ENCODE results near the gene KRTAP10-3.
"Not testable (repeated sequence)": the region's sequence is repeated elsewhere in the genome, so short reads cannot be mapped to it uniquely, and the experiment has no call there.

KRTAP10-3 gene

DNA sequence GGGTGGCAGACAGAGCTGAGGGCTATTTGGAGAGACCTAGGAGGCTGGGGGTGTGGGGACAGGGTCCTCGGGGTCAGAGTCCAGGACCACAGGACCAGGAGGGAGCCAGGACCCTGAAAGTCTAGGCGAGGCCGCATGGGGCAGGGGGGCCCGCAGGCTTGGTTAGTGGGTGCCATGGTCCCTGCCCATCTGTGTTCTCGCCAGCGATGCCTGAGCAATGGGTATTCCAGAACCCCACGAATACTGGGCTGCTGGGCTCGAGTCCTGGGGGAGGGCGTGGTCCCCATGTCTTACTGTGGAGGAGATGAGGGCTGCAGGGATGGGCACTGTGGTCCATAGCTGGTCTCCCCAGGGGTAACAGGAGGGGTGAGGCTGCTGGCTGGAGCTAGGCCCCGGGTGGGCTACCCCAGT is 31.7 kb upstream of the KRTAP10-3 start:
- no peak for DNase-seq (ENCODE audit: low spot score)

- no peak for DNase-seq (ENCODE audit: low spot score)
These were observed 31.2 kb upstream of the KRTAP10-3 start for GRCh38 chr21:44589586-44590305.

GRCh38 chr21:44589094-44589493 is 30.5 kb upstream of the KRTAP10-3 start:
- DNase-seq (ENCODE audit: low spot score) = no peak

DNA sequence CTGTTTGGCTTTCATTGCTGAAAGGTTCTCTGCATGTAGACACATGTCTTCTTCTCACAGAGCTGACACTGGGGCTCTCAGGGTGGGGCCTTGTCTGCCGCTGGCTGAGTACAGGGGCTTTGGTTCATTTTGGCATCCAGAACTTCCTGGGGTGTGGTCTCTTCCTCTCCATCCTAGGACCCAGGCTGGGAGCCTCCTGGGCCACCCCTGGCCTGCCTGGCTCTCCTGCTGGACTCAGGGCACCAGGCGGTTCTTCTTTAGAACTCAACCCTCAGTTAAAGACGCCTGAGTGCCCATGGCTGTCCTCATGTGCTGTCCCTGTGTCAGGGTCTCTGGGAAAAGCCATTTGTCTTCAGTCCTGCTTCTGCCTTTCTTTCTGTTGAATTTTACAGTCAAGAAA is 27.3 kb upstream of the KRTAP10-3 start:
- DNase-seq (ENCODE audit: low spot score) = no peak

- DNase-seq (ENCODE audit: low spot score) = no peak
These were observed 25.2 kb upstream of the KRTAP10-3 start for GRCh38 chr21:44583800-44584147.

GRCh38 chr21:44583089-44583799 is 24.6 kb upstream of the KRTAP10-3 start:
- no peak for DNase-seq (ENCODE audit: low spot score)

DNA sequence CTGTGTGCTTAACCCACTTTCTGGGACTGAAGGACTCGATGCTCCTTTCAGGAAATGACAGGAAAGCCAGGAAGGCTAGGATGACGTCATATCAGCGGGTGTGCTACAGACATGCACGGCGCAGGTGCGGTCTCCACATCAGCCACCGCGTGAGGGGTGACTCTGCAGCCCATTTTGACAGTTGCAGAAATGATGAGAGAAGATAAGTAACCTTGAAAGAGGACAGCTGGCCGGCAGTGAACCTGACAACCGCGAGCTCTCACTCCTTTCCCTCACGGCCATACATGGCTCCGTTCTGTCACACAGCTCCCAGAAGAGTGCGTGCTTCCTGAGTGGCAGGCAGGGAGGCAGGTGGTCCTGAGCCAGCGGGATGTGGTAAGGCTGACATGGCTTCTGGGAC is 23.5 kb upstream of the KRTAP10-3 start:
- DNase-seq (ENCODE audit: low spot score) = no peak

DNA sequence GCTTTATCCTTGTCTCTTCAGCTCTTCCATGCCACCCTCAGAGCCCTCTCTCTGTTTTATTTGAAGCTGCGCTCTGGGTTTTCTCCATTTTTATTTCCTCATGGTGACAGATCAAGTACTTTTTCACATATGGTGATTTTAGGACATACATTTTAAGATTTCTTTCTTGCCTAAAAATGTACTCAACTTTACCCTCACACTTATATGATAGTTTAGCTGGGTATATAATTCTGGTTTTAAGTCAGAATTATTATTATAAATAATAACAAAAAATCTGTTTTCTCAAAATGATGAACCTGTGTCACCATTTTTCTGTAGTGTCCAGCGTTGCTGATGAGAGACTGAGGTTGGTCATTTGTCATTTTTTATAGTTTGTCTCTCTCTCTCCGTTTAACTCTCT is 22.6 kb upstream of the KRTAP10-3 start:
- DNase-seq (ENCODE audit: low spot score) = no peak

DNA sequence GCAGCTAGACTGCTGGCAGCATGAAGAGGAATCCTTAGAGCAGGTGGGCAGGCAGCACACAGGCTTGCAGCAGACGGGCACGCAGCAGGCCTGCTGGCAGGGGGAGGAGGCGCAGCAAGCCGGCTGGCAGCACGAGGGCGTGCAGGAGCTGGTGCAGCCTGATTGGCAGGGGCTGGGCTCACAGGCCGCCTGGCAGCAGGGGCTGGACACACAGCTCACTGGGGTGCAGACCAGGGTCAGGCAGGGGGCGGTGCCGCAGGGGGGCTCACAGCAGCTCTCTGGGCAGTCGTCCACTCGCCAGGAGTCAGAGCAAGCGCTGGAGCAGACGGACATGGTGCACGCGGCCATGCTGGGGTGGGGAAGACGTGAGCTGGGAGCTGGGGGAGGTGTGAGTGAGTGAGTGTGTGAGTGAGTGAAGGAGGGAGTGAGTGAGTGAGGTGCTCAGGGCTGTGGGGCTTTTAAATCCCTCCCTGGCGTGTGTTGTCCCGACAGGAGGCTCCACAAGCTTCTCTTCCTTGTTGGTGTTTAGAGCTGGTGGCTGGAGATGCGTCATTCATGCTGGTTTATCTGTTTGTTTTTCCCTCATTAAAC is 21.7 kb upstream of the KRTAP10-3 start, which contains the start of gene KRTAP10-5:
Gene KRTAP10-5 (minus strand): TSS at position 374 of the 591 bp plus-strand sequence. CDS start 26 bp downstream, at position 348.
- not testable (repeated sequence) for DNase-seq (ENCODE audit: low spot score)

DNA sequence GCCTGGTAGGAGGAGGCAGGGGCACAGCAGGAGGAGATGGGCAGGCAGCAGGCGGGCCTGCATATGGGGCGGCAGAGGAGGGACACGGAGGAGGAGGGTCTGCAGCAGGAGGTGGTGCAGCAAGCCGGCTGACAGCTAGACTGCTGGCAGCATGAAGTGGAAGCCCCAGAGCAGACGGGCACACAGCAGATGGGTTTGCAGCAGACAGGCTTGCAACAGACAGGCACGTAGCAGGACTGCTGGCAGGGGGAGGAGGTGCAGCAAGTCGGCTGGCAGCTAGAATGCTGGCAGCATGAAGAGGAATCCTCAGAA is 21.2 kb upstream of the KRTAP10-3 start:
- no peak for DNase-seq (ENCODE audit: low spot score)

- DNase-seq (ENCODE audit: low spot score) = no peak
These were observed 20.6 kb upstream of the KRTAP10-3 start for GRCh38 chr21:44579056-44579832.

DNA sequence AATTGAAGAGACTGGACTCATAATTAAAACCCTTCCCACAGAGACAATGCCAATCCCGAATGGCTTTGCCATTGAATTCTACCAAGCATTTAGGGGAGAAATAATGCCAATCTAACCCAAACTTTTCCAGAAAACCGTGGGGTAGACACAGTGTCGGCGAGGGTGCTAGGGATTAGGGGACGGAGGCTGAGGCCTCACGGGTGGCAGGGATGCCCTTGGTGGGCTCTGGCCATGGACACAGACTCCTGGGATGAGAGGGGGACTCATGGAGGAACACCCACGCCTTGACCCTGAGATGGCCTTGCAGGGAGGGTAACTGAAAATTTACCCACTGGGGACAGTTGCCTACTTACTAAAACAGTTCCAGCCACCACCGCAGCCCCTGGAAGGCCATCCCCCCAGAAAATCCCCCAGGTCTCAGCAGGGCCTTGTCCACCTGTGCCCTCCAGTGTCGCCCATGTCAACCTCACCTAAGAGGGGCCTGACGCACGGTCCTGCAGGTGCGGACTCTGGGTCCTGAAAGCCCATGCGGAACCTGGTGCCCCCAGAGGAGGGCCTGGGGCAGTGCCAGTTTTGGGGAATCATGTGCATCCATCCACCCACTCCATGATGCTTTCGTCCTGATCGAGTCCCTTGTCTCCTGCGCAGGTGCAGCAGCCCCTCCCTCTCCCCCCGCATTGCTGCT is 19.9 kb upstream of the KRTAP10-3 start:
- no peak for DNase-seq (ENCODE audit: low spot score)

GRCh38 chr21:44576025-44576420 is 17.4 kb upstream of the KRTAP10-3 start:
- DNase-seq (ENCODE audit: low spot score) = no peak

DNA sequence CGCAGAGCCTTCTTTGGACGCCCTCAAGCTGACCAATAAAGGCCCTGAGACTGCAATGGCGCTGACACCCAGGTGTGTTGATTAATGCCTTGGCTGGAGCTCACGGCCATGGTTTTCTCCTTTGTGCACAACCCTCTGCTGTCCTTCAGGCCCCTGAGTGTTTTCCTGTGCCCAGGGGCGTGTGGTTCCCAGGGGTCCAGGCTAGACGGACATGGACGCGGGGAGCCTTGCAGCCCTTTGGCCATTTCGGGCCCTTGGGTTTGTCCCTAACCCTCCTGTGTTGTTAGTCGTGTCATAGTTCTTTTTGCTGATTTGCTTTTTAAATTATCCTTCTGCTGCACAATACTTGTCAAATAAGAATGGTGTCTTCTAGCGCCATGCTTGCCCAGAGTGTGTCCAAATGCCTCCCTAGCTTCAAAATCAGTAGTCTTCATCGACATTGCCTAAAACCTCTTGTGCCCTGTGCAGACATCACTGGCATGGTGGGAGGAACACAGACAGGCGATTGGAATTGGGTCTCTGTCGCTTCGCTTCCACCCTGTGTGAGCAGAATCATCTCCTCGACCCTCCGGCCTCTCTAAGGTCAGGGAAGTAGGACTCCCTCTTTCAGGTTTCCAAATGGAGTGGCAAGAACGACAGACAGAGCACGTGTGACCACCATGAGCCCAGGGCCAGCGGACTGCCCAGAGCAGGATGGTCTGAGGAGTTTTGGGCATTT is 16.9 kb upstream of the KRTAP10-3 start:
- no peak for DNase-seq (ENCODE audit: low spot score)

DNA sequence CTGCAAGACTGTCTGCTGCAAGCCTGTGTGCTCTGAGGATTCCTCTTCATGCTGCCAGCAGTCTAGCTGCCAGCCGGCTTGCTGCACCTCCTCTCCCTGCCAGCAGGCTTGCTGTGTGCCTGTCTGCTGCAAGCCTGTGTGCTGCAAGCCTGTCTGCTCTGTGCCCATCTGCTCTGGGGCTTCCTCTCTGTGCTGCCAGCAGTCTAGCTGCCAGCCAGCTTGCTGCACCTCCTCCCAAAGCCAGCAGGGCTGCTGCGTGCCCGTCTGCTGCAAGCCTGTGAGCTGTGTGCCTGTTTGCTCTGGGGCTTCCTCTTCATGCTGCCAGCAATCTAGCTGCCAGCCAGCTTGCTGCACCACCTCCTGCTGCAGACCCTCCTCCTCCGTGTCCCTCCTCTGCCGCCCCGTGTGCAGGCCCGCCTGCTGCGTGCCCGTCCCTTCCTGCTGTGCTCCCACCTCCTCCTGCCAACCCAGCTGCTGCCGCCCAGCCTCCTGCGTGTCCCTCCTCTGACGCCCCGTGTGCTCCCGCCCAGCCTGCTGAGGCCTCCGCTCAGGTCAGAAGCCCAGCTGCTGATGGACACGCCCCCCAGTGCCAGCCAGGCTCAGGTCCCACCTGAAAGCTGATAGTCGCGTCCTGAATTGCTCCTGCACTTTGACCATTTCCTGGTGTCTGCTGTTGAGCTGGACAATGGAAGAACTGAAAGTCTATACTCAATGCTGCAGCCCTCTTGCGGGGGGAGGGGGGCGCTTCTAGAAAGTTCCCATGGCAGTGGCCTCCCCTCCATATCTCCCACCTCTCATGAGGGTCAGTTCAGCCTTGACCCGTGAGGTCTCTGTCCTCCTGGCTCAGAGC is 16.1 kb upstream of the KRTAP10-3 start:
- DNase-seq (ENCODE audit: low spot score) = no peak

DNA sequence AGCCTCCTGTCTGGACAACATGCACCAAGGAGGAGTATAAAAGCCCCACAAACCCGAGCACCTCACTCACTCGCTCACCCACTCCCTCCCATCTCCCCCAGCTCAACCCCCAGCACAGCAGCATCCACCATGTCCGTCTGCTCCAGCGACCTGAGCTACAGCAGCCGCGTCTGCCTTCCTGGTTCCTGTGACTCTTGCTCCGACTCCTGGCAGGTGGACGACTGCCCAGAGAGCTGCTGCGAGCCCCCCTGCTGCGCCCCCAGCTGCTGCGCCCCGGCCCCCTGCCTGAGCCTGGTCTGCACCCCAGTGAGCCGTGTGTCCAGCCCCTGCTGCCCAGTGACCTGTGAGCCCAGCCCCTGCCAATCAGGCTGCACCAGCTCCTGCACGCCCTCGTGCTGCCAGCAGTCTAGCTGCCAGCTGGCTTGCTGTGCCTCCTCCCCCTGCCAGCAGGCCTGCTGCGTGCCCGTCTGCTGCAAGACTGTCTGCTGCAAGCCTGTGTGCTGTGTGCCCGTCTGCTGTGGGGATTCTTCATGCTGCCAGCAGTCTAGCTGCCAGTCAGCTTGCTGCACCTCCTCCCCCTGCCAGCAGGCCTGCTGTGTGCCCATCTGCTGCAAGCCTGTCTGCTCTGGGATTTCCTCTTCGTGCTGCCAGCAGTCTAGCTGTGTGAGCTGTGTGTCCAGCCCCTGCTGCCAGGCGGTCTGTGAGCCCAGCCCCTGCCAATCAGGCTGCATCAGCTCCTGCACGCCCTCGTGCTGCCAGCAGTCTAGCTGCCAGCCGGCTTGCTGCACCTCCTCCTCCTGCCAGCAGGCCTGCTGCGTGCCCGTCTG is 15.2 kb upstream of the KRTAP10-3 start, which contains the start of gene KRTAP10-4:
Gene KRTAP10-4 (plus strand): TSS at position 100 of the 827 bp plus-strand sequence. CDS start 30 bp downstream, at position 130.
- not testable (repeated sequence) for DNase-seq (ENCODE audit: low spot score)

- DNase-seq (ENCODE audit: low spot score) = no peak
These were observed 14.5 kb upstream of the KRTAP10-3 start for GRCh38 chr21:44572959-44573583.

DNA sequence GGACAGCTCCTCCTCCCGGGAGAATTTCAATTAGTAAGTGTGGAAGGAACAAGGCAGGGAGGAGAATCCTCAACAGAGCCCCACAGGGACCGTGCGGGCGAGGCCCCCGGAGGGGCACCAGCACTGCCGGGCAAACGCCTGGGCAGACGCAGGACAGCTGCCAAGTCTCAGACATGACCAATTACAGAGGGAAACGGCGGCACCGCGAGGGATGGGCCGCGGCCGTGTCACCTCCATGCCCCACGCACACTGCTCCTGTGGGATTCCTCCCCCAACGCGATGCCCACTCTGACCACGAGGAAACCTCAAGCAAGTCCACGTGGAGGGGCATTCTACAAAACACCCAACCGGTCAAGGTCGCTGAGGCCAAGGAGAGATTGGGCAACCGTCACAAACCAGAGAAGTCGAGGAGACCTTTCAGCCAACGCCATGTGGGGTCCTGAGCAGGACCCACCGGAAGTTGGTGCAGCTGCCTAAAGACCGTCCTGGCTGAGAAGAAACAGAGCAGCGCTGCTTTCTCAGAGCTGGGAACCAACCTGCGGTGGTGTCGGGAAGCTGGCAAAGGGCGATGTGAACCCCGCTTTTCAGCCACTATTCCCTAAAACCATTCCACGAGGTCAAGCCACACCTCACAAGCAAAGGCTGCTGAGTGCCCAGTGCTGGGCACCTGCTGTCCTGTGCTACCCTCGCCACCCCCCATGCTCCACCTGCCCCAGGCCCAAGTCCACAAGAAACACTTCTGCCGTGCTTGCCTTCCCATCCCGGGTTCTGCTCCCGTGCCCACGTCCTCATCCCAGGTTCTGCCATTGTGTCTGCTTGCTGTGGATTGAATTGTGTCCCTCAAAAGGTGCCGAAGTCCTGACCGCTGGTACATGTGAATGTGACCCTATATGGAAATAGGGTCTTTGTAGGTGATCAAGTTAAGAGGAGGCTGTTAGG is 13.5 kb upstream of the KRTAP10-3 start:
- DNase-seq (ENCODE audit: low spot score) = no peak
